Measurements from ENCODE around the gene P2RX3.
"Not testable (repeated sequence)": the region's sequence is repeated elsewhere in the genome, so short reads cannot be mapped to it uniquely, and the experiment has no call there.

P2RX3 gene

DNA sequence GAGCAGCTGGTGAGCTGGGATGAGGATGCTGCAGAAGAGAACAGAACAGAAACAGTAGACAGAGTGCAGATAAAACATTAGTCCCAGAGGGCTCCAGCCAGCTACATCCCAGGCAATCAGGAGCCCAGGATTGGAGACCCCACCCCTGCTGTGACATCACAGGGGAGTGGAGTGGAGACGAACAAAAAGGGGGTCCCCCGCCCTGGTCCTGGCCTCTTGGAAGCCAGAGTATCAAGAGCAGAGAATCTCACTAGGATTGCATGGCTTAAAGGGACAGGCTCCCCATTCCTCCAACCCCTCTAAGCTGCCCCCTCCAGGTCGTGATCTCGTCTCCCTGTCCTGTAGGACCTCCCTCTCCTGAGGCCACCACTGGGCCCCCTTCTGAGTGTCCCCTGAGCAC, at the start of gene P2RX3:
Gene P2RX3 (plus strand): TSS at position 211 of the 400 bp plus-strand sequence. CDS start 199 bp downstream, outside the sequence.
- no peak within 1 kb of the TSS for H3K4me3 ChIP-seq (ENCODE audit: low read depth, low read length)

DNA sequence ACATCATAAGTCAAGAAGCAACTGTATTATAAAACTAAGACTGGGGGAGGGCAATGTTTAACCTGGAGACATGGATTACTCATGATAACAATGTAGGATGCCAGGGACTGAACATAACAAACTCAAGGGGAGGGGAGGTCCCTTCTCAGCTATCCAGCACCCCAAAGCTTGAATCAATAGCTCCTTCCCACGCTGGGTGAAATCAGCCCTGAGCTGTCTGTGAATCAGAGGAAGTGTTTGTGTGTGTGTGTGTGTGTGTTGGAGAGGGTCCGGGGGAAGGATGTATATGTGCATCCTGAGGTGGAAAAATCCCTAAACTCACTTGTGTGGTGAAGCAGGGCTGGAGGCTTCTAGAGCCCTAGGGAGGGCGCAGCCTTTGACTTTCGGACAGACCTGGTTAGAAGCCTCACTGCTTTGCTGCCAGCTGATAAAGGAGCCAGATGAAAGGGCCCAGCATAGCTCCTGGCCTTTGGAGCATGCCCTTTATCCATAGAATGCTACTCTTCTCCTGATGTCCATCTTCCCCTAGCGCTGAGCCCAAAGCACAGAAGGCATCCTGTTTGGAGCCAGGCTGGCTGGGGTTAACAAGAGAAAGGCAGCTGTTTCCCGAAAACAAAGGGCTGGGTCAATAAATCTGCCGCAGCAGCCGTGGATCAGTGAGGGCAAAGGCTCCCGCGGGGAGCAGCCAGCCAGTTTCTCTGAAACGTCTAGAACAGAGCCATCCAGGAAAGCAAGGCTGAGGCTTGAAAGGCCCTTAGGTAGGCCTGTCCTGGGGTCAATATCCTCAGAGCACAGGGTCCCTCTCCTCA, 49.2 kb upstream of the P2RX3 start:
- no peak overlapping the region for H3K4me3 ChIP-seq (ENCODE audit: low read depth, low read length)

DNA sequence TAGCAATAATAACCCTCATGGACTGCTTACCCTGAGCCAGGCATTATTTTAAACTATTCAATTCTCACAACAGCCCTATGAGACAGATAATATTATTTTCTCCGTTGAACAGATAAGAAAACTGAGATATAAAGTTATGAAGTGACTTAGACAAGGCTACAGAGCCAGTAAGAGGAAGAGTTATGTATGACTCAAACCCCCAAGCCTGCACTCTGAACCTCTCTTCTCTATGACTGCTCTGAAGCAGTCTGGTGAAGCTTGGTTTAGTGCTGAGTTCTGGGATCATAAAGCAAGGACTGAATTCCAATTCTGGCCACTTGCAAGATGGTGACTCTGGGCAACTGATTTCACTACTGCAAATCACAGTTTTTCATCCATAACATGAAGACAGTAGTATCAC, 47.9 kb upstream of the P2RX3 start:
- H3K4me3 ChIP-seq (ENCODE audit: low read depth, low read length) = no peak overlapping the region

DNA sequence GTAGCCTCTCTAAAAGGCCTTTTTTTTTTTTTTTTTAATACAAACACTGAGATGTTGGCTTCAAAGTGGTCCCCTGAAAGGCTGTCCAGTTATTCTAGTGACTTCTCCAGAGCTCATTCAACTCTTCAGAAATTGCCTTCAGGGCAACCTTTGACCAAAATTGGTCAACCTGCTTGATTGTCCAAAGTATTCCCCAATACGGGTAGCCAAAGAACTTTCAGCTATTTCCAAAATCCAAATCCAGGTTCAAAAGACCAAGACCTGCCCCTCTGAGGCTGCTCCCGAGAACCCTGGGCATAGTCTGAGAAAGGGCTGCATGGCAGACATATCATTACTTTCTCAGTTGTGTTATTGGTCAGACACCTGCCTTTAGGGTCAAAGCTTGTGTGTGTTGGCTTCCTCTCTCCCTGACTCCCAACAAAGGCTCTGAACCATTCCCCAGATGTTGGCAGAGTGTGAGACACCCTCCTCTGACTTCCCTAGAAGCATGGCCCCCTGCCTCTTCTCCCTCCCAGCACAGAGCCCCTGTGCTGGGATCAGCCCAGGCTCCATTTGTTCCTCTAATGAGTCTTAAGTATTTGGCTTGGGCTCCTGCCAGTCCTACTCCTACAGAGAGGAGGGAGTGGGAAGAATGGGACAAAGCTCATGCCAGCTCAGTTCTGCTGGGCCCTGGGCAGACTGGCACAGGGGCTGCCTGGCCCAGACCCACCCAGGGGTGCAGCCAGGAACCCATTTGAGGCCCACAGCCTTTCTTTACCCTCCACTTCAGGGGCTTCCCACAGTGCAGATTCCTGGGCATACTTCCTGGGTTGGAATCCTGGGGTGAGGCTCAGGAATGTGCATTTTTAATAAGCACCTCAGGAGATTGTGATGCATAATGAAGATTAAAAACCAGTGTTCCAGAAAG, 43.7 kb upstream of the P2RX3 start:
- H3K4me3 ChIP-seq (ENCODE audit: low read depth, low read length) = no peak overlapping the region

DNA sequence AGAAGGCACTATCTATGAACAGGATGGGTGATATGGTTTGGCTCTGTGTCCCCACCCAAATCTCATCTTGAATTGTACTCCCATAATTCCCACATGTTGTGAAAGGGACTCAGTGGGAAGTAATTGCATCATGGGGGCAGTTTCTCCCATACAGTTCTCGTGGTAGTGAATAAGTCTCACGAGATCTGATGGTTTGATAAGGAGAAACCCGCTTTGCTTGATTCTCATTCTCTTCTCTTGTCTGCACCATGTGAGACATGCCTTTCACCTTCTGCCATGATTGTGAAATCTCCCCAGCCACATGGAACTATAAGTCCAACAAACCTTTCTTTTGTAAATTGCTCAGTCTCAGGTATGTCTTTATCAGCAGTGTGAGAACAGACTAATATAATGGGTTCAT, 41.9 kb upstream of the P2RX3 start:
- not testable (repeated sequence) for H3K4me3 ChIP-seq (ENCODE audit: low read depth, low read length)

DNA sequence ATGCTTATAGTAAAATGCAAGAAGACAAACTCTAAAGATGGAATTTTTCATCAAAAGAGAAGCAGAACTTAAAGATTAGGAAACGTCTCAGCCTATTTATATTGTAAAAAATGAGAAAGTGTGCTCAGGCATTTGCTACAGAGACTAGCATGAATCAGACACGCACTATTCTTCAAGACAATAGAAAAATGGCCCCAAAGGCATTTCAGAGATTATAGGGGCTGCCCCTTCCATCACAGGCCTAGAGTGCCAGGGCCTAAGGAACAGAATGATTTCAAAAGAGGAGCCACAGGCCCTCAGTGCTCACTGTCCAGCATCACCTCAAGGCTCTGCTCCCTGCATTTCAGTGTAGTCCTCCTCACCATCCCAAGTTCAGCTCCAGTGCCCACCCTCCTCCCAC, 40.9 kb upstream of the P2RX3 start:
- no peak overlapping the region for H3K4me3 ChIP-seq (ENCODE audit: low read depth, low read length)

DNA sequence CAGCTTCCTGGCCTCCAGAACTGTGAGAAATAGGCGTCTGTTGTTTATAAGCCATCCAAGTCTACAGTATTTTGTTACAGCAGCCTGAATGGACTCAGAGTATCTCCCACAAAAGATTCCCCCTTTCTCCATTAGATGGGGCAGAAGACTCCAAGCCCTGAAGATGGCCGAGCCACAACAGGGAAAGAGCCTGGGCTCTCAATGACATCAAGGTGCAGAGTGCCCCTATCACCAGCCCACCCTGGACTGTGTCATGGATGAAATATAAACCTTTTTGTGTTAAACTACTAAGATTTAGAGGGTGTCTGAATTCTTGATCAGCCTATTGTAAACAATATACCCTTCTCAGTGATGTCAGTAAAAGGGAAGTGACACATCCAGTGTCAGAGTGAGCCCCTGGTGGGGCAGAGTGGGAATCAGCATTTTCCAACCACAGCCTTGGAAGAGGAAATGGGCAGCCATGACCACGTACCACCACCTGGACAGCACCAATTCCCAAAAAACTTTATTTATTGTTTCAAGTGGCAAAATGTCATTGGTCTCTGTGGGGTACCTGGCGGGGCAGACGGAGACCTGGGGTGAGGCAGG, 38.9 kb upstream of the P2RX3 start:
- H3K4me3 ChIP-seq (ENCODE audit: low read depth, low read length) = no peak overlapping the region

DNA sequence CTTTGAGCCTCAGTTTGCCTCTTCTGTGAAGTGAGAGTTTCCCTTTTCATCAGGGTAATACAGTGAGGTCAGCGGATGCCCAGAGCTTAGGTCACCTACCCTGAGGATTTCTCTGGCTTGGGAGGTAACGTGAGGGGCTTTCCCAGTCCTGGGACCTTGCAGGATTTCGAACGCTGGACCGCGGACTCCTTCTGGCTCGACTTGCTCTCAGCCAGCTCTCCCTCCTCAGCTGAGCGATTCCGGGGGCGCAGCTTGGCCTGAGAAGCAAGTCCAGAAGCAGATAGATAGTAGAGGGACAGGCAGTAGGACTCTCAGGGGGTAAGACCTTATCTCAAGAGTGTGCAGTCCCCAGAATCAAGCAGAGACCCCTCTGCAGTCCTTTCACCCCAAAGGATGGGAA, 37.4 kb upstream of the P2RX3 start:
- no peak overlapping the region for H3K4me3 ChIP-seq (ENCODE audit: low read depth, low read length)

DNA sequence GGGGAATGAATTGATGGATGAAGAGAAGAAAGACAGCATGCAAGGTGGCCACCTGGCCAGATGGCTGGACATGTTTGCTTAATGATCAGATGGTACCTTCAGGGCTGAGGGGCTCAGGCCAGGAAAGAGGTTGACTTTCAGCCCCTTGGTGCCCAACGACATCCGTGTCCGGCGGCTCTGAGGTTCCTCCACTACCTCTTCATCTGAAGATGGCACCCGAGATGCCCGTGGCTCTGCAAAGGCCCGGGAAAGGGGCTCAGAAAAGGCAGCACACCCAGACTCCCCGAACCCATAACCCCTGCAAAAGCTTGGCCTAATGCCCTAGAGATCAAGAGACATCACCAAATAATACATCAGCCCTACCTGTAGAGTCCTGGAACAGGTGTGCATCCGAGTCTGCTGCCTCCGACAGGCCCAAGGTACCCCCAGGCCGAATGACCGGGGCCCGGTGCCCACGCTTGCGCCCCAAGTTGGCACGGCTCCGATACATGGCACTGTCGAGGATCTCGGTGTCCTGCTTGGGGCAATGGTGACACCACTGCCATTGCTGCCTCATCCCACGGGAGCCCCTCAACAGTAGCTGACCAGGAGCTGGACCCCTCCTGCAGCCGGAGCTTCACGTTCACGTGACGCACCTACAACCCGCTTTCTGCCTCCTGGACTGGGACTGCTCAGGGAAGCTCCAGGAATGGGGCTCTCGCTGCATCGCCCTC, 36.3 kb upstream of the P2RX3 start:
- no peak overlapping the region for H3K4me3 ChIP-seq (ENCODE audit: low read depth, low read length)

DNA sequence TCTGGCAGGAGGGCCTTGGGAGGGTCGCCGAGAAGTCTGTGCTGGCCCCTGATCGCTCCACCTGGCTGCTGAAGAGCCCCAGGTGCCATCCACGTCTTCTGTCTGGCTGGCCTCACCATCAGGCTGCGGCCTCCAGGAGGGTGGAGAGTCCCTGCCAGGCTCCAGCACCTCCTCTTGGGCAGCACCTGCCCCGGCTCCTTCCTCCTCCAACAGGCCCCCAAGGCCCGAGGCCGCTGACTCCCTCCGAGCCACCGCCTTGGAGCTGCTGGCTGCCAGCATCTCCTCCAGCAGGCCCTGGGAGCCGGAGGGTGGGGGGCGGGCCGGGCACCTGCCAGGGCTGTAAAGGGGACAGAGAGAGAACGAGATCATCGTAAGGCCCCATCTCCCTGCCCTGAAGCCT, 35.7 kb upstream of the P2RX3 start:
- no peak overlapping the region for H3K4me3 ChIP-seq (ENCODE audit: low read depth, low read length)

DNA sequence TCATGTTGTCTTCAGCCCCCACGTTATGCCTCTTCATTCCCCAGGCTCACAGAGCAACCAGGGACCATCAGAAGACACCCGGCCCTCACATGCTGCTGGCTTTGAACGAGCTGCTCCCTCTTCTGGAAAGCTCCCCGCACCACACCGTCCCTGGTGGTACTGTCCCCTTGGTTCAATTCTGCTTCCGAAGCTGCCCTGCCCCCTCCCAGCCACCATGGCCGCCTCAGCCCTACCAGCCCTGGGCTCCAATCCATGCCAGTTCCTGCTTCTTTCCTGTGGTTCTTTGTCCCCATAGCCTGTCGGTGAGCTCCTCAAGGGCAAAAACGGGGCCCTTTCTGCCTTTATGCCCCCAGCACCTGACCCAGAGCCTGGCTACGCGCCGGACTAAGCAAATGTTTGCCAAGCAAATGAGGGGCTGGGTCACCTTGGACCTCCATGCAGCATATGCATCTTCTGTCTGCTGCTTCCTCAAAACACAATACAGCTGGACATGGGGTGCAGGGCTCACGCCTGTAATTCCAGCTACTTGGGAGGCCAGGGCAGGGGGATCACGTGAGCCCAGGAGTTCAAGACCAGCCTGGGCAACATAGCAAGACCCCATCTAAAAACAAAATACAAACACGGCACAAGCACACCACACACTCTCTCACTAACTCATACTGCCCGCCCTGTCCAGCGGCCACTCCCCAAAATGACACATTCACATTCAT, 34.7 kb upstream of the P2RX3 start:
- H3K4me3 ChIP-seq (ENCODE audit: low read depth, low read length) = no peak overlapping the region

DNA sequence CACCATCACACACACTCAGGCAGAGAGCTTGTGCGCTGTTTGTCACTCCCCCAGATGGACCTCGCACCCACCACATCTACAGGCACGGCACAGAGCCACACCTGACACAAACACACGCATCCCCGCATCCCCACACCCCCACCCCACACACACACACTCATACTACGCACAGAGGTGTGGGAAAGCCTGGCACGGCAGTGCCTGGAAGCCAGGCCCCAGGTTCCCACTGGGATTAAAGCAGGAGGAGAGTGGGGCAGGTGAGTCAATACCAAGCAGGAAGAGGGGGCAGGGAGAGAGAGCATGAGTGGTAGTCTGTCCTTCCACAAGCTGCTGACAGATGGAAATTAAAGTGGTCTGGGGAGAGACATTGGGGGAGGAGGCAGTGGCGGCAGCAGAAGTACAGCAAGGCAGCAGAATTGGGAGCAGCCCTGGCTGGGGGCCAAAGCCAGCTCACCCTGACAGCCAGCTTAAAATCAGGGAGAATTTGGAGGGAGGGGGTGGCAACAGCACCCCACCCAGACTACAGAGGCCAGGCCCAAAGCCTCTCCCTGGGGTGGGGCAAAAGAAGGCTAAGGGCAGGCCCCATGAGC, 34.1 kb upstream of the P2RX3 start:
- H3K4me3 ChIP-seq (ENCODE audit: low read depth, low read length) = no peak overlapping the region

DNA sequence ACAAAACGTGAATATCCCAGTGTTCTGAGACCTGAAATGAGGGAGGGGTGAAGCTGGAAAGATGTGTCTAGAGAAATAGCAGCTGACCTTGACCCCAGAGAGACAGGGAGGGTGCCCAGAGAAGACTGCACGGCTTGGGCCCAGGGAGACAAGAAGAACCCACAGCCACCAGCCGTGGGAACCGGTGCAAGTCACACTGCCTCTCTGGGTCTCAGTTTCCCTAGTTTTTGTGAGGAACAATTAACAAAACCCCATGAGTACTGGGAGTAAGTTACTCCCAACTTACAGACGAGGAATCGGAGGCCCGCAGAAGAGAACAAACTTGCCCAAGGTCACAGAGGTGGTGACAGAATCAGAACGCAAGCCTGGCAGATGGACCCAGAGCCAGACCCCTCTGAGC, 32.6 kb upstream of the P2RX3 start:
- no peak overlapping the region for H3K4me3 ChIP-seq (ENCODE audit: low read depth, low read length)

DNA sequence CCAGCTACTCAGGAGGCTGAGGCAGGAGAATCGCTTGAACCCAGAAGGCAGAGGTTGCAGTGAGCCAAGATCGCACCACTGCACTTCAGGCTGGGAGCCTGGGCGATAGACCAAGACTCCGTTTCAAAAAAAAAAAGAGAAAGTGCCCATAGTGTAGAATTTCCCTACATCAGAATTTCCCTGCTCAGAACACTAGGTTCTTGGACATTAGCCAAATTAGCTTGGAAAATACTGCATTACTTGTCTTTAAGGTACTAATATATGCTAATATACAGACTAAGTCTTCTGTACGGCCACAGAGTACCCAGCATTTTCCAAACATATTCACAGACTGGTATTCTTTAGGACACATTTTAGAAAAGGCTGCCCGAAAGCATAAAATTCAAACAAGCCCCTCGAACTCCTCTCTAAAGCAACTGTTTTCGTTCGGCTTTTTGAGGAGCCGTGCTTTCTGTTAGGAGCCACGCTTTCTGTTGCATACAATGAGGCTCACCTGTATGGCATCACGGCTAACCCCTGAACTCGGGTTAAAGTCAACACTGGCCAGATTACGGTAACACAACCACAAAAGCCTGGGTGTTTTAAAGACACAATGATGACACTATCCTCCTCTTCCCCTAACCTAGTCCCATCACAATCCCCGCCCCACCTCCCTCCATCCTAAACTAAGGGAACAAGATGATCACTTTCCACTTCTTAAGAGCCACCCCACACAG, 31.8 kb upstream of the P2RX3 start:
- no peak overlapping the region for H3K4me3 ChIP-seq (ENCODE audit: low read depth, low read length)

DNA sequence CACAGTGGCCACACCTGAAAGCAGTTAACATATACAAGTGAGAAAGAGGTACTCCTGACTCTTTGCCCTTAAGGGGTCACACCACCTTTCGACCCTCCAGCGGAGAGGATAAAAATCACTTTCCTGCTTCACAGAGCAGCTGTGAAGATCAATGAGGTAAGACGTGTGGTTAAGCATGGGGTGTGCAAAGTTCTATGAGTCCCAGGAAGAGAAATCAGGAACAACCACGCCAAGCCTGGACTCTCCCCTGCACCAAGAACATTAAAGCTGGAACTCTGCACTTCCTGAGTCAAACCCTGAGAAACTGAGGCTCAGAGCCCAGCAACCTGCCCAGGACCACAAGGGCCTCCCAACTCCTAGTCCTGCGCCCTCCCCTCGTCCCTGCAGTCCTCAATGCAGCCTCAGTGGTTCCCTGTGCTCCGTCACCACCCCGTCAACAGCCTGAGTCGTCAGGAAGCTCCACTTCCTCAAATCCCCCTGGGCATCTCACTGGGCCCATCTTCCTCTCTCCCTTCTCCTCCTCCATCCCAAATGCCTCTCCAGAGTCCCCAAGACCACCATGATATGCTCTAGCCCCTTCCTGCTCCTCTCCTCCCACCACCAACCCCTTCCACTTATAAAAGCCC, 31.1 kb upstream of the P2RX3 start:
- H3K4me3 ChIP-seq (ENCODE audit: low read depth, low read length) = no peak overlapping the region

DNA sequence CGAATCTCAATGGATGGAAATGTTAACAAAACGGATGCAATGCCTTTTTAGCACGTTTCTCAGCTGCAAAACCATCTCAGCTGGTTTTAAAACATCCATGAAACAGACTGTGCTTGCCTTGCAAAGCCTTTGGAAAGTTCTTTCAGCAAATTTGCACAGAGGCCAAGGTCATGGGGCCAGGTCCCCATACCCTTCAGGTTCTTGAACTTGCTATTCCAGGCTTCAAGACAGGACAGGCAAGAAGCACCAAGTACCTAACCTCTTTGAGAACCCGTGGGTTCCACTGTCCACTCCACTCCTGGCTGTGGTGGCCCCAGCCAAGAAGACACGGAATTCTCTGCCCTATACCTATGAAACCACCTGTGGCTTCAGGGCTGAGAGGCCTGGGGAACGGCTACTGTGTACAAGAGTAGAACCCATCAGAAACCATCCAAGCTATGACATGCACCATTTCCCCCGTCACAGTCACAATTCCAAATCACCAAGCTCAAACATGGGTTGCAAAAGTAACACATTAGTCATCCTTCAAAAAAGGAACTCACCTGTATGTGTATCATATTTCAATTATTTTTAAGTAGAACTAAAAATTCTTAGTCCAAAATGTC, 30.4 kb upstream of the P2RX3 start:
- no peak overlapping the region for H3K4me3 ChIP-seq (ENCODE audit: low read depth, low read length)

DNA sequence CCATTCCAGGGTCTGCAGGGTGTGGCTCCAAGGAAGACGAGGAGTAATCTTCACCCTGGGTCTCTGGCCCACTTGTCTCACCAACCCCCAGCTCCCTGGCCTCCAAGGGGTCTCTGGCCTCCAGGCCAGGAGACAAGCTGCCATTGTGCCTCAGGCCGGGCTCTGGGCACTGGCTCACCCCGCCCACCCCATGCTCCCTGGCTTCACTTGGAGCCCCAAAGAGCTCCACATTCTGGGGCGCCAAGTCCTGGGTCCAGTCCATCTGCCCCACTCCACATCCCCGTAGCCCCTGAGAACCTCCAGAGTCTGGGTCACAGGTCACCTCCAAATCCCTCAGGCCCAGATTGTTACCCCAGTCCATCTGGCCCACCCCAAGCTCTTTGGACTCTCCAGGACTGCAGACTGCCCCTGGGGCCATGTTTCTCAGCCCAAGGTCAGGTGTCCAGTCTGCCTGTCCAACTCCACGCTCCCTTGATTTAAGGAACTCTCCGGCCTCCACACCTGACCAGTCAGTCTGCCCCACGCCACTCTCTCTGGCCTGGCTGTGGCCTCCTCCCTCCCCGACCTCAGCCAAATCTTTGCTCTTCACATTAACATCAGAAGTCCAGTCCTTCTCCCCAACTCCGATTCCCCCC, 29.6 kb upstream of the P2RX3 start:
- no peak overlapping the region for H3K4me3 ChIP-seq (ENCODE audit: low read depth, low read length)

All from iPS-11a (cell line).